Esophagus muscularis mucosa (tissue), 4 donors: ENCODE measurements around the gene TLNRD1. TPM values are rescaled to one million over a fixed set of nuclear protein-coding genes. Genes with fewer than 3 reads are reported as not detected.
"Not testable (repeated sequence)": the region's sequence is repeated elsewhere in the genome, so short reads cannot be mapped to it uniquely, and the experiment has no call there.

ENCODE experiments used
- DNase-seq: peaks from one replicate; pipeline ENCODE4 v3.0.0-alpha.2; 2017; ENCODE audit errors: extremely low spot score
- H3K27ac ChIP-seq, 4 donors: fragments of 200-600 bp; sonication (generic); replicated peaks in 1 of 4; 1 replicate in 3 of 4; 2 replicates in 1 of 4; pipeline ENCODE4 v1.5.1; 2016 to 2019; ENCODE audit warnings: mild to moderate bottlenecking in 1 of 4
- H3K27me3 ChIP-seq, 4 donors: fragments of 200-600 bp; sonication (generic); one replicate each; pipeline versions ENCODE4 v1.5.1 to v1.6.0; 2016 to 2019
- H3K36me3 ChIP-seq, 4 donors: fragments of 200-600 bp; sonication (generic); one replicate each; pipeline ENCODE4 v1.5.1; 2016 to 2019
- H3K4me1 ChIP-seq, 4 donors: fragments of 200-600 bp; sonication (generic); one replicate each; pipeline ENCODE4 v1.5.1; 2016 to 2019
- H3K4me3 ChIP-seq, 4 donors: fragments of 200-600 bp; sonication (generic); 1 replicate in 2 of 4; 2 replicates in 2 of 4; pipeline ENCODE4 v1.5.1; 2016 to 2019; ENCODE audit warnings: mild to moderate bottlenecking in 4 of 4, moderate library complexity in 1 of 4
- H3K9me3 ChIP-seq, 4 donors: fragments of 200-600 bp; sonication (generic); 1 replicate in 3 of 4; 2 replicates in 1 of 4; pipeline ENCODE4 v1.5.1; 2016 to 2019
- CTCF ChIP-seq, 3 experiments: fragments of 200-600 bp in 2 of 3; fragments of 450-650 bp in 1 of 3; sonication (generic) in 2 of 3; IDR thresholded peaks; one replicate each; pipeline ENCODE4 v1.5.1; 2017 to 2019; ENCODE audit warnings: antibody characterized with exemption in 3 of 3, mild to moderate bottlenecking in 2 of 3, moderate library complexity in 1 of 3
- EP300 ChIP-seq: sonication (generic); formaldehyde crosslinking; IDR thresholded peaks from one replicate; pipeline ENCODE4 v1.6.1; 2017; ENCODE audit warnings: antibody characterized with exemption
- POLR2A ChIP-seq: fragments of 450-650 bp; IDR thresholded peaks from one replicate; pipeline ENCODE4 v1.6.1; 2017; ENCODE audit warnings: antibody characterized with exemption, moderate library complexity, mild to moderate bottlenecking, low read depth
- POLR2AphosphoS5 ChIP-seq, 2 donors: sonication (generic); formaldehyde crosslinking; IDR thresholded peaks; one replicate each; pipeline ENCODE4 v1.6.1; 2017; ENCODE audit warnings: antibody characterized with exemption in 2 of 2
- WGBS: methylation state at CpG from one replicate; pipeline ENCODE4 v1.1.5; 2018; 5-methylcytosine and 5-hydroxymethylcytosine counted together
- intact Hi-C: fragments of 100-400 bp; cut with DNase I; formaldehyde crosslinking; loops from one replicate; pipeline ENCODE4 v1.15.1; 2023
- total RNA-seq, 4 donors: library from RNA; depleted of rRNA; stranded (reverse); fragments of >200 nt; gene quantifications; one replicate each; pipeline versions ENCODE4 v1.1.0 to v1.2.1, GENCODE V29; 2016

The TLNRD1 gene
- total RNA-seq, 4 donors from 2014 or later, result 15.8 to 45.7 (median 33.1) TPM

GRCh38 chr15:80953953-80954778, 46.6 kb upstream of the TLNRD1 start:
- peaks cover 17 to 51% (median 42%) of the 10 kb centered on the region in 4 donors for H3K36me3 ChIP-seq
- intact Hi-C loops, result no loop called here
- H3K4me3 ChIP-seq, result no peak overlapping the region
- H3K27me3 ChIP-seq, result no peaks in the 10 kb centered on the region
- no peaks in the 10 kb centered on the region for H3K9me3 ChIP-seq
- TF ChIP-seq EP300 (no peak), POLR2A (no peak), POLR2AphosphoS5 (IDR thresholded peaks at IDR 0.05) (no peak), CTCF (IDR thresholded peaks at IDR 0.05) (no peak)
- H3K27ac ChIP-seq, result no peak overlapping the region
- no peaks in the 10 kb centered on the region for H3K4me1 ChIP-seq
- DNase-seq, result no peak
- 95% methylated on average over 9 of the region's 9 CpGs for WGBS

GRCh38 chr15:80955571-80956452, 44.9 kb upstream of the TLNRD1 start:
- DNase-seq, intact Hi-C loops: not testable (repeated sequence)
- 89% methylated on average over 16 of the region's 19 CpGs for WGBS

GRCh38 chr15:80957556-80957955, 43.2 kb upstream of the TLNRD1 start:
- 64% methylated on average over 2 of the region's 2 CpGs for WGBS
- intact Hi-C loops, result no loop called here
- Histone ChIP-seq H3K4me1 (no peaks in the 10 kb centered on the region), H3K9me3 (no peaks in the 10 kb centered on the region), H3K36me3 (peaks cover 4 to 29% (median 22%) of the 10 kb centered on the region in 4 donors), H3K27me3 (no peaks in the 10 kb centered on the region), H3K4me3 (no peak overlapping the region), H3K27ac (no peak overlapping the region)
- no peak for DNase-seq
- no peak for TF ChIP-seq POLR2A
- no peak for TF ChIP-seq EP300
- TF ChIP-seq POLR2AphosphoS5 (IDR thresholded peaks at IDR 0.05), result no peak
- TF ChIP-seq CTCF (IDR thresholded peaks at IDR 0.05), result no peak

More at GRCh38 chr15:80955571-80956452, 44.9 kb upstream of the TLNRD1 start:
- H3K36me3 ChIP-seq, result peaks cover 9 to 42% (median 34%) of the 10 kb centered on the region in 4 donors
- not testable (repeated sequence) for H3K4me3 ChIP-seq, H3K27ac ChIP-seq, H3K27me3 ChIP-seq, H3K9me3 ChIP-seq, H3K4me1 ChIP-seq

GRCh38 chr15:80957976-80958375, 42.7 kb upstream of the TLNRD1 start:
- TF ChIP-seq CTCF (IDR thresholded peaks at IDR 0.05) (no peak), POLR2AphosphoS5 (IDR thresholded peaks at IDR 0.05) (no peak), POLR2A (no peak), EP300 (no peak)
- intact Hi-C loops, result no loop called here
- 86% methylated on average over 2 of the region's 2 CpGs for WGBS

GRCh38 chr15:80958818-80959495, 41.8 kb upstream of the TLNRD1 start:
- intact Hi-C loops, result no loop called here
- no peak for DNase-seq

More at GRCh38 chr15:80957976-80958375, 42.7 kb upstream of the TLNRD1 start:
- H3K27ac ChIP-seq, result no peak overlapping the region
- H3K27me3 ChIP-seq, result no peaks in the 10 kb centered on the region
- DNase-seq, result no peak
- H3K36me3 ChIP-seq, result peaks cover 4 to 25% (median 21%) of the 10 kb centered on the region in 4 donors
- H3K9me3 ChIP-seq, result no peaks in the 10 kb centered on the region
- no peaks in the 10 kb centered on the region for H3K4me1 ChIP-seq
- no peak overlapping the region for H3K4me3 ChIP-seq

GRCh38 chr15:80965454-80965853, 35.3 kb upstream of the TLNRD1 start:
- H3K27ac ChIP-seq, intact Hi-C loops: not testable (repeated sequence)
- H3K4me1 ChIP-seq, result peaks cover 4 to 19% (median 10%) of the 10 kb centered on the region in 4 donors

More at GRCh38 chr15:80958818-80959495, 41.8 kb upstream of the TLNRD1 start:
- no peak overlapping the region for H3K27ac ChIP-seq
- no peaks in the 10 kb centered on the region for H3K27me3 ChIP-seq
- TF ChIP-seq CTCF (IDR thresholded peaks at IDR 0.05) (no peak), POLR2AphosphoS5 (IDR thresholded peaks at IDR 0.05) (no peak), EP300 (no peak), POLR2A (no peak)
- H3K9me3 ChIP-seq, result no peaks in the 10 kb centered on the region
- H3K4me1 ChIP-seq, result no peaks in the 10 kb centered on the region
- 94% methylated on average over 9 of the region's 9 CpGs for WGBS
- no peak overlapping the region for H3K4me3 ChIP-seq
- H3K36me3 ChIP-seq, result peaks cover 4 to 18% (median 17%) of the 10 kb centered on the region in 4 donors

More at GRCh38 chr15:80965454-80965853, 35.3 kb upstream of the TLNRD1 start:
- not testable (repeated sequence) for DNase-seq, H3K4me3 ChIP-seq, H3K9me3 ChIP-seq, H3K27me3 ChIP-seq
- H3K36me3 ChIP-seq, result peaks cover 0 to 20% (median 12%) of the 10 kb centered on the region in 4 donors
